HG03175 (cell line): ENCODE results near the gene NDUFC2.
"Not testable (repeated sequence)": the region's sequence is repeated elsewhere in the genome, so short reads cannot be mapped to it uniquely, and the experiment has no call there.

ENCODE experiments used
- ATAC-seq: cut with Tn5 transposase; IDR thresholded peaks from one replicate; pipeline ENCODE4 v1.9.1; 2021; ENCODE audit warnings: mild to moderate bottlenecking, moderate library complexity; ENCODE audit not compliant: unreplicated experiment

NDUFC2 gene

GRCh38 chr11:78056093-78056492 is 23.6 kb downstream of the NDUFC2 start:
- ATAC-seq: no peak

- ATAC-seq: no peak
These were observed 24.7 kb downstream of the NDUFC2 start for GRCh38 chr11:78054971-78055370.

- ATAC-seq: no peak
These were observed 28.5 kb downstream of the NDUFC2 start for GRCh38 chr11:78050964-78051831.

GRCh38 chr11:78049348-78049747 is 30.3 kb downstream of the NDUFC2 start:
- ATAC-seq: no peak

GRCh38 chr11:78048561-78048960 is 31.1 kb downstream of the NDUFC2 start:
- no peak for ATAC-seq

GRCh38 chr11:78046486-78046854 is 33.2 kb downstream of the NDUFC2 start:
- ATAC-seq: no peak

- peak; percentile 71 for ATAC-seq
These were observed 33.7 kb downstream of the NDUFC2 start for GRCh38 chr11:78045851-78046485.

- no peak for ATAC-seq
These were observed 35.0 kb downstream of the NDUFC2 start for GRCh38 chr11:78044706-78045105.

- ATAC-seq: no peak
These were observed 37.7 kb downstream of the NDUFC2 start for GRCh38 chr11:78041843-78042440.

GRCh38 chr11:78041380-78041719 is 38.3 kb downstream of the NDUFC2 start:
- ATAC-seq: not testable (repeated sequence)

GRCh38 chr11:78040691-78041379 is 38.8 kb downstream of the NDUFC2 start:
- no peak for ATAC-seq

GRCh38 chr11:78039919-78040671 is 39.6 kb downstream of the NDUFC2 start:
- peak; percentile 84 for ATAC-seq

GRCh38 chr11:78039391-78039918 is 40.2 kb downstream of the NDUFC2 start:
- ATAC-seq: peak; percentile 9

GRCh38 chr11:78038697-78039313 is 40.9 kb downstream of the NDUFC2 start:
- no peak for ATAC-seq

GRCh38 chr11:78037825-78038620 is 41.6 kb downstream of the NDUFC2 start:
- ATAC-seq: no peak

- ATAC-seq: no peak
These were observed 42.6 kb downstream of the NDUFC2 start for GRCh38 chr11:78037056-78037455.

GRCh38 chr11:78036313-78036712 is 43.3 kb downstream of the NDUFC2 start:
- no peak for ATAC-seq

GRCh38 chr11:78034623-78035022 is 45.0 kb downstream of the NDUFC2 start:
- no peak for ATAC-seq

- no peak for ATAC-seq
These were observed 46.6 kb downstream of the NDUFC2 start for GRCh38 chr11:78033040-78033439.
